GM18517 (cell line): ENCODE results near the gene MBD3.
"Not testable (repeated sequence)": the region's sequence is repeated elsewhere in the genome, so short reads cannot be mapped to it uniquely, and the experiment has no call there.

Experiments used
- ATAC-seq: cut with Tn5 transposase; IDR thresholded peaks from one replicate; pipeline ENCODE4 v1.9.1; 2021; ENCODE audit warnings: mild to moderate bottlenecking, moderate library complexity; ENCODE audit not compliant: unreplicated experiment

MBD3 gene

DNA sequence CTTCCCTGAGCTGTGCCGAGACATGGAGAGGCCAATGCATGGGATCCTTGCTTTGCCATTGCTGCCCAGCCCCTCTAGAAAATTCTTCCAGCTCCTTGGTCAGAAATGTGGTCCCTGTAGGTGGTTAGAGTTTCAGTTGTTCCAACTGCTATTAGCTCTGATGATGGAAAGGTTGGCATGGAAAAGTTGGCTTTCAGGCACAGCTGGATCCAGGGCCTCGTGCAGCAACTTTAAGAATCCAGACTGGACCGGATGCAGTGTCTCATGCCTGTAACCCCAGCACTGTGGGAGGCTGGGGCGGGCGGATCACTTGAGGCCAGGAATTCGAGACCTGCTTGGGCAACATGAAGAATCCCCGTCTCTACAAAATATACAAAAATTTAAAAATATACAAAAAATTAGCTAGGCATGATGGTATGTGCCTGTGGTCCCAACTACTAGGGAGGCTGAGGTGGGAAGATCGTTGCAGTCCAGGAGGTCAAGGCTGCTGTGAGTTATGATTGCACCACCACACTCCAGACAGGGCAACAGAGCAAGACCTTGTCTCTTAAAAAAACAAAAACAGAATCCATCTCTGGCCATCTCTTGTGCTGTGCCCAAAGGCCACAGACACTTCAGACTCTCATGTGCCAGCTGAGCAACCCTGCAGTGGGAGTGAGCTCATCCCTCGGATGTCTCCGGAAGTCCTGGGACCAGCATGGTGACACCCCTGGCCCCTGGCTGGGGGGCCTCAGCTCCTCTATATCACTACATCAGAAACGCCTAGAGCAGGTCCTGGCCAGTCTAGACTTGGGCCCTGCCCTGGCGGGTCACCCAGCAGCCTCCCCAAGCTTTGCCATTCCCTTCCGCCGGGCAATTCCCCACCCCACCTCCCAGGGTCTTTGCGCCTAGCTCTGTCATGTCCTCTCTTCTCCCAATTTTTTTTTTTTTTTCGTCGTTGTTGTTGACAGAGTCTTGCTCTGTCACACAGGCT lies 41.3 kb downstream of the MBD3 start:
- no peak for ATAC-seq

DNA sequence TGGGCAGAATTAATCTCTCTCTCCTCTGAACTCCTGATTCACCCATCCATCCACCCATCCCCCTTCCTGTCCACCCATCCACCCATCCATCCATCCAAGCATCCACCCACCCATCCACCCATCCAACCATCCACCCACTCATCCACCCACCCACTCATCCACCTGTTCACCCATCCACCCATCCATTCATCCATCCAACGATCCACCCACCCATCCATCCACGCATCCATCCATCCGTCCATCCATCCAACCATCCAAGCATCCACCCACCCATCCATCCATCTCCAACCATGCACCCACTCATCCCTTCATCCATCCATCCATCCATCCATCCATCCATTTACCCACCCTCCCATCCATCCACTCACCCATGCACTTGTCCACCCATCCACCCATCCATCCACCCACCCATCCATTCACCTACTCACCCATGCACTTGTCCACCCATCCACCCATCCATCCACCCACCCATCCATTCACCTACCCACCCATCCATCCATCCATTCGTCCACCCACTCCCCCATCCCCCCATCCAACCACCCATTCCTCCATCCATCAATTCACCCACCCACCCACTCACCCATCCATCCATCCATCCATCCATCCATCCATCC lies 43.2 kb downstream of the MBD3 start:
- no peak for ATAC-seq

DNA sequence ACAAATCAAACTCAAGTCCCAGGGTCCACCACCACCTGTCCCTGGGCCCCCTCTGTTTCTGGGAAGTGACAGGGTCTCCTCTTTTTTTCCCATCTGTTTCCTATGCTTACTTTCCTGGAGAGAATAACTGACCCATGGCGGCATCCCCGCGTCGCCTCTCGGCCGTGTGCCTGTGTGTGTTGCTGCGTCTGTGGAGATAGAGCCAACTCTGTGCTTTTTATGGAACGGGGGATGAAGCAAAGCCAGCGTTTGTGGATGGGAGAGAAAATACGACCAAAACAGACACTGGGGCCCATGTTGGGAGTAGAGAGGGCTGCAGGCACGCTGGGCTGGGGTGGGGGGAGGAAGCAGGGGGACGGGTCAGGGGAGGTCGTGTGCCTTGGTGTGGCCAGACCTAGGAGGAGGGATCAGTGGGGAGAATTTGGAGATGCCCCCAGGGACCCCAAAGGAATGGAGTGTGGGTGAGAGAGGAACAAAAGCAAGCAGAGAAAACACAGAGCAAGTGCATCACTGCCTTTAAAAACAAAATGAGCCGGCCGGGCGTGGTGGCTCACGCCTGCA lies 52.2 kb downstream of the MBD3 start:
- no peak for ATAC-seq

DNA sequence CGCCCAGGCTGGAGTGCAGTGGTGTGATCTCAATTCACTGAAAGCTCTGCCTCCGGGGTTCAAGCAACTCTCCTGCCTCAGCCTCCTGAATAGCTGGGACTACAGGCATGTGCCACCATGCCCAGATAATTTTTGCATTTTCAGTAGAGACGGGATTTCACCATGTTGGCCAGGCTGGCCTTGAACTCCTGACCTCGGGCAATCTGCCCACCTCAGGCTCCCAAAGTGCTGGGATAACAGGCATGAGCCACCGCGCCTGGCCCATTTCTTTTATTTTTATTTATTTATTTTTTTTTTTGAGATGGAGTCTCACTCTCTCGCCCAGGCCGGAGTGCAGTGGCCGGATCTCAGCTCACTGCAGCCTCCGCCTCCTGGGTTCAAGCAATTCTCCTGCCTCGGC lies 52.9 kb downstream of the MBD3 start:
- not testable (repeated sequence) for ATAC-seq

DNA sequence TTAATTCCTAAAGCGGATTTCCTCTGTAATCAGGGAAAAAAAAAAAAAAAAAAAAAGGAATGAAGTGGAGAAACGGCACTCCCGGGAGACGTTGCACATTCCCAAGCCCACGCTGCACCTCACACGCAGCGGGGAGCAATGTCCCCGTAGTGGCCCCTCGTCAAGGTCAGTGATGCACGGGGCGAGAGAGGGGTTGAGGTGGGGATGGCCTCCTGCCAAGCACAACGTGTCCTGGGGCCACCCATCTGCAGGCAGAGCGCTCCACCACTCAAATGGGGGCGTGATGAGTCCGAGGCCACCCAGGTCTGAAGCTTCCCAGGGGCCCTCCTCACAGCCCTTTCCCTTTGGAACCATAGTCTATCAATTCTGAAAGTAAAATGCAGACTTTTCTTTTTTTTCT lies 53.7 kb downstream of the MBD3 start:
- no peak for ATAC-seq

DNA sequence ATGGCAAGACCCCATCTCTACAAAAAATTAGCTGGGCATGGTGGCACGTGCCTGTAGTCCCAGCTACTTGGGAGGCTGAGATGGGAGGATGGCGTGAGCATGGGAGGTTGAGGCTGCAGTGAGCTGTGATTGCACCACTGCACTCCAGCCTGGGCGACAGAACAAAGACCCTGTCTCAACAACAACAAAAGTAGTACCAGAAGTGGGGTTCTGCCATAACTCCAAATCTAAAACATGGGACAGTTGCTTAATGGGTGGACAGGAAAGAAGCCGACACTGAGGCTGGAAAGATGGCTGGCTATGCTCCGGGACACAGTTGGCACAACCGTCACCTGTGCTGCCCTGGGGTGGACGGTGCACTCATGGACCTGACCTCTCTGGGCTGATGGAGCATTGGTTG lies 57.0 kb downstream of the MBD3 start:
- ATAC-seq: not testable (repeated sequence)

DNA sequence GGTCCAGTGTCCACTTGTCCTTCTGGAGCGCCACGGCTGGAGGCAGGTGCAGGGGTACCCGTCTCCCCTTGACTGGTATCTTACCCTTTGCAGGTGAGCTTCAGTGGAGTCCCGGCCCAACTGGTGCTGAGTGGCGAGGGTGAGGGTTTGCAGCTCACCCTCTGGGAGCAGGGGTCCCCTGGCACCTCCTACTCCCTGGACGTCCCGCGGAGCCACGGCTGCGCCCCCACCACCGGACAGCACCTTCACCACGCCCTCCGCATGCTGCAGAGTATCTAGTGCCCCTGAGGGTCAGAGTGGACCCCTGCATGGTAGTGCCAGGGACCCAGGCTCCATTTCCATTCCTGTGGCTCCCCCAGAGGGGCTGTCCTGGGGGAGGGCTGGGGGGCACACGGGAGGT lies 57.7 kb downstream of the MBD3 start:
- no peak for ATAC-seq

DNA sequence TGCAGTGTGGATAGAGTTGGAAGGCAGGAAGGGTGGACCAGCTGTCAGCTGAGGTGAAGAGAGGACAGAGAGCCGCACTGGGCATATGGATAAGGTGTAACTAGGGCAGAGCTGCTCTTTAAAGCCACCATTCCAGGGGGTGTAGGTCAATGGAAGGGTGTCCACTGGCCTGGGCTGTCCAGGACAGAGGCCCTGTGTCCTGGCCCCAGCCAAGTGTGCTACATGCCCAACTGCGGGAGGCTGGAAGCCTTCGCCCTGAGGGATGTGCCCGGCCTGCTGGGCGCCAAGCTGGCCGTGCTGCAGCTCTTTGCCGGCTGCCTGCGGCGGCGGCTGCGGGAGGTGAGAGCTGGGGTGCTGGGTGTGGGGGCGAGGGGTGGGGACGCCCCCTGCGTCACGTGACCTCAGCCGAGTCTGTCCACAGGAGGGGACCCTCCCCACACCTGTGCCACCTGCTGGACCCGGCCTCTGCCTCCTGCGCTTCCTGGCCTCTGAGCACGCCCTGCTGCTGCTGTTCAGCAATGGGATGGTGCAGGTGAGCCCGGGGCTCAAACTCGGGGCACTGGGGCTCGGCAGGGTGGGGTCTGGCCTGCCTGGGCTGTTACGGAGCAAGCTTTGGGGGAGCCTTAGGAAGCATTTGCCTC lies 59.0 kb downstream of the MBD3 start:
- no peak for ATAC-seq

DNA sequence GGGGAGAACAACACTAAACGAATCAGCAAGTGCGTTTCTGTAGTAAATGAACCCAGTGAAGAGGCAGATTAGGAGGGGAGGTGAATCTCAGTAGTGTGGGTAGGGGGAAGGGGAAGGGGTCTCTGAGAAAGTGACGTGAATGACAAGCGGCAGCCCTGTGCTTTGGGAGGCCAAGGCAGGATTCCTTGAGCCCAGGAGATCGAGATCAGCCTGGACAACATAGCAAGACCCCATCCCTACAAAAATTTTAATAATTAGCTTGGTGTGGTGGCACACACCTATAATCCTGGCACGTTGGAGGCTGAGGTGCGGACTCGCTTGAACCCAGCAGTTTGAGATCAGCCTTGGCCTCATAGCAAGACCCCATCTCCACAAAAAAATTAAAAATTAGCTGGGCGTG lies 60.7 kb downstream of the MBD3 start:
- ATAC-seq: no peak

DNA sequence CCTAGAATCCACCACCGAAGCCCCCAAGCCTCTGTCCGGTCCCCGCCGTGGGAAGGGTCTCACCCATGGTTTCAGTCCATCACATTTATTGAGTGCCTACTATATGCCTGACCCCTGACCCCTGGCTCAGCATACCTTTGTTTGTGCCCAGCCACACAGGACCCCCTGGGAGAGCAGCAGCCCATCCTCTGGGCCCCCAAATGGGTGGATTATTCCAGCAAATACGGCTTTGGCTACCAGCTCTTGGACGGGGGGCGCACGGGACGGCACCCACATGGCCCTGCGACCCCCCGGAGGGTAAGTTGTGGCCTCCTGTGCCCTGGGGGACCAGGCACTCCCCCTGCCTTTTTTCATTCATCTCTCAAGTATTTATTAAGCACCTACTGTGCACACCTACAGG lies 61.1 kb downstream of the MBD3 start:
- ATAC-seq: no peak

DNA sequence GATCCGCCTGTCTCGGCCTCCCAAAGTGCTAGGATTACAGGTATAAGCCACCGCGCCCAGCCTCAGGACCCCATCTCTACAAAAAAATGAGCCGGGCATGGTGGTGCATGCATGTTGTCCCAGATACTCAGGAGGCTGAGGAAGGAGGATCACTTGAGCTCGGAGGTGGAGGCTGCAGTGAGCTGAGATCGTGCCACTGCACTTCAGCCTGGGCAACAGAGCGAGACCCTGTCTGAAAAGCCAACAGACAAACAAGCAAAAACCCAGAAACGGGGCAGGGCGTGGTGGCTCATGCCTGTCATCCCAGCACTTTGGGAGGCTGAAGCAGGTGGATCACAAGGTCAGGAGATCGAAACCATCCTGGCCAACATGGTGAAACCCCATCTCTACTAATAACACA lies 61.8 kb downstream of the MBD3 start:
- not testable (repeated sequence) for ATAC-seq

DNA sequence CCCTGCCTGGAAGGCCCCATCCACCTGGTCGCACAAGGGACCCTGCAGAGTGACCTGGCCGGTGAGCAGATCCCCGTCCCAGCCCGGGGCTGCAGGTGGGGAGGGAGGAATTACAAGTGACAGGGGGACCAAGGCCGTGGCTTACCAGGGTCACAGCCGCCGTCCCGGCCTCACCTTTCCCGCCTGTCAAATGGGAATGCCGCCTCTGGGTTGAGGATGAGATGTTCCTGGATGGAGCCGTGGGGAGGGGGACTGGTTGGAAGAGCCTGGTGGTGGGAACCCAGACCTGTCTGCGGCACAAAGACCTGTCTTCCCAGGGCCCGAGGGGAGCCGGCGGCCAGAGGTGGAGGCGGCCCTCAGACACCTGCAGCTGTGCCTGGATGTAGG lies 63.2 kb downstream of the MBD3 start:
- ATAC-seq: no peak

DNA sequence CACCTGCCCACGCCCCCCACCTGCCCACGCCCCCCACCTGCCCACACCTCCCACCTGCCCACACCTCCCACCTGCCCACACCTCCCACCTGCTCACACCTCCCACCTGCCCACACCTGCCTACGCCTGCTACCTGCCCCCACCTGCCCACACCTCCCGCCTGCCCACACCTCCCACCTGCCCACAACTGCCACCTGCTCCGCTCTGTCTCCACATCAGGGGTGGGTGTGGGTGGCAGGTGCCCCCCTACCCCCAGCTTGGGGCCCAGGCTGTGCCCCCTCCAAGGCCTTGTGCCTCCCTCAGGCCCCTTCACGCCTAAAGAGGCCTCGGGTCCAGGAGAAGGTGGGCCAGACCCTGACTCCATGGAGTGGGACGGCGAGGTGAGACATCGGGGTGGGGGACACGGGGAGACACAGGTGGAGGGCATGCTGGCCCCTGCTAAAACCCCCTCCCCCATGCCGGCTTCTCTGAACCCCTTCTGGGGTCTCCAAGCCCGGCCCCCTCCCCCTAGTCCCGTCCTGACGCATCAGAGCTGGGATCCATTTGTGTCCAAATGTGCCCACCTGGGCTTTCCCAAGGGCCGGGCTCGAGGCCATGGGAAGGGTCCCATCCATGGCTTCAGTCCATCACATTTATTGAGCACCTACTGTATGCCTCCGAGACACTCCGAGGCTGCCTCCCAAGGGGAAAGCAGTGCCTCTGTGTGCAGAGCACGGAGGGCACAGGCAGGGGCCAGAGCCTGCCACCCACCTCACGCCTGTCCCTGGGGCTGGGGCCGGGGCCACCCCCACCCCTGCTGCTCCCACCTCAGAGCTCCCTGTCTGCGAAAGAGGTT lies 63.9 kb downstream of the MBD3 start:
- no peak for ATAC-seq

DNA sequence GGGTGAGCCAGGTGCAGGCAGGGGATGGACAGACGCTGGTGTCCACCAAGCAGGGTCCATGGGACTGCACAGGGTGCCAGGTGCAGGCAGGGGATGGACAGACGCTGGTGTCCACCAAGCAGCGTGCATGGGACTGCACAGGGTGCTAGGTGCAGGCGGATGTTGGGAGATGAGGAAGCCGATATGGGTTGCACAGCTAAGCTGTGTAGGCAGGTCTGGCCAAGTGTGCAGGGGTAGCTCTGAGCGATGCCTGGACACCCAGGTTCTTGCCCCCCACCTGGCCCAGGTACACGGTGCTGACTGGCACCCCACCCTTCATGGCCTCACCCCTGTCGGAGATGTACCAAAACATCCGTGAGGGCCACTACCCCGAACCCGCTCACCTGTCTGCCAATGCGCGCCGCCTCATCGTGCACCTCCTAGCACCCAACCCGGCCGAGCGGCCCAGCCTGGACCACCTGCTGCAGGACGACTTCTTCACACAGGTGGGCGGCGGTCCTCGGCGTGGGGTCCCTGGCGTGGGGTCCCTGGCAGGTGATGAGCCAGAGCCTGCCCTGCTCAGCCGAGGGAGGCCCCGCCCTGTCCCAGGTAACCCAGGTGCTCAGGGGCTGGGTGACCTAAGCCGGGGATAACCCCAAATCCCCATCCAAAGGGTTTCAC lies 64.9 kb downstream of the MBD3 start:
- no peak for ATAC-seq

DNA sequence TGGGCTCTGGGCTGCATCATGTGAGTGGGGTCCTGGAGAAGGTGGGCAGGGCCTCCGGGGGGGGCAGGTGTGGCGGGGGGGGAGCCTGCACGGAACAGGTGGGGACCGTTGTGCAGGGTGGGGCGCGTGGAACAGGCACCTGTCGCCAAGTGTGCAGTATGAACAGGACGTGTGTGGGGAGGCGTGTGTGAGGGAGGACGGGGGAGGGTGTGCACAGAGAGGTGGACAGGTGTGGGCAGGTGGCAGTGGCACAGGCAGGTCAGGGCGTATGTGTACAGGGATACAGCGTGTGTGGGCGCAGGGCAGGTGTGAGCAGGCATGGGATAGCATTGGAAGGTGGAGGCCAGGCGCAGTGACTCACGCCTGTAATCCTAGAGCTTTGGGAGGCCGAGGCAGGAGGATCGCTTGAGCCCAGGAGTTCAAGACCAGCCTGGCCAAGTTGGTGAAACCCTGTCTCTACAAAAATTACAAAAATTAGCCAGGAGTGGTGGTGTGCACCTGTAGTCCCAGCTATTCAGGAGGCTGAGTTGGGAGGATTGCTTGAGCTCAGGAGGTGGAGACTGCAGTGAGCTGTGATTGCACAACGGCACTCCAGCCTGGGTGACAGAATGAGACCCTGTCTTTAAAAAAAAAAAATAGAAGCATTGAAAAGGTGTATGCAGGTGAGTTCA lies 65.6 kb downstream of the MBD3 start:
- no peak for ATAC-seq

DNA sequence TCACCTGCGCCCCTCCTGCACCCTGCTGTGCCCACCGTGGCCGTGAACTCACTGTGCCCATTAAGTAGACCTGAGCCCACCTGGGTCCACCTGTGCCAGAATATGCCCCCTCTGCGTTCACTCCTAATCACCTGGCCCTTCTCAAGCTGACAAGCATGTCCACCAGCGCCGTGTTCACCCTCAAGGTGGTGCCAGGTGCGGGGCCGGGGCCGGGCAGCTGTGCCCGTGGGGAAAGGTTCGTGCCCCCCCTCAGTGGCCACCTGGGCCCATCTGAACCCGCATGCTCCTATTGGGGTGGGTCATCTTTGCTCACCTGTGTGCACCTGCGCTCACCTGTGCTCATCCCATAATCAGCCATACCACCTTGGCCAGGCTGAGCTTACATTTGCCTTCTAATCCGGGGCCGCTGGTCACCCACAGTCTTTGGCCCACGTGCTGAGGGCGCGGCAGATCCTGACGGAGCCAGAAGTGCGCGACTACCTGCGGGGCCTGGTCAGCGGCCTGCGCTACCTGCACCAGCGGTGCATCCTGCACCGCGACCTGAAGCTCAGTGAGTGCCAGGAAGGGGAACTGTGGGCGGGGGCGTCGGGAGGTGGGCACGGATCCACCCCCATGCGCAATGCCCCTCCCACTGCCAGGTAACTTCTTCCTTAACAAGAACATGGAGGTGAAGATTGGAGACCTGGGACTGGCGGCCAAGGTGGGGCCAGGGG lies 66.4 kb downstream of the MBD3 start:
- ATAC-seq: no peak

DNA sequence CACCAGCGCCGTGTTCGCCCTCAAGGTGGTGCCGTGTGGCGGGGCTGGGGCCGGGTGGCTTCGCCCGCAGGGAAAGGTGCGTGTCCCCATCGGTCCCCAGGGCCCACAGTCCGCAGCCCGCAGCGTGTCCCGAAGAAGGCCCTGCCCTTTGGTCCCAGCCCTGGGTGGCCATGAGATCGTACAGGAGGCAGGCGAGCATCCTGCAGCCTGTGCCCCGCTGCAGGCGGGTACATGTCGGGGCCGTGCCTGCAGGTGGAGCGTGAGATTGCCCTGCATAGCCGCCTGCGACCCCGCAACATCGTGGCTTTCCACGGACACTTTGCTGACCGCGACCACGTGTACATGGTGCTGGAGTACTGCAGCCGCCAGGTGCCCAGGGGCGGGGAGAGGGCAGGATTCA lies 67.3 kb downstream of the MBD3 start:
- ATAC-seq: no peak

DNA sequence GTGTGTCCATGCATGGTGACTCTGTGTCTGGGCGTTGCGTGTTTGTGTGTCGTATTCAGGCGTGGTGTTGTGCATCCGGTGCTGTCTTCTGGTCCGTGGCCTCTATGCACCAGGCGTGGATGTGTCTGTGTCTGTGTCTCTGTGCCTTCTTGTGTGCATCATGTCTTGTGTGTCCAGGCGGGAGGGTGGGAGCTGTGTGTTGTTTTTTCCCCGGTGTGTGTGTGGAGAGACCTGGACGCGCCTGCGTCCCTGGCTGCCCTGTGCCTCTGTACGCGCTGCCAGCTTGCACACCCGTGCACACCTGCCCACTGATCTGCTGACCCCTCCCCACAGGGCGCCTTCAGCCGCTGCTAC lies 67.7 kb downstream of the MBD3 start:
- no peak for ATAC-seq

DNA sequence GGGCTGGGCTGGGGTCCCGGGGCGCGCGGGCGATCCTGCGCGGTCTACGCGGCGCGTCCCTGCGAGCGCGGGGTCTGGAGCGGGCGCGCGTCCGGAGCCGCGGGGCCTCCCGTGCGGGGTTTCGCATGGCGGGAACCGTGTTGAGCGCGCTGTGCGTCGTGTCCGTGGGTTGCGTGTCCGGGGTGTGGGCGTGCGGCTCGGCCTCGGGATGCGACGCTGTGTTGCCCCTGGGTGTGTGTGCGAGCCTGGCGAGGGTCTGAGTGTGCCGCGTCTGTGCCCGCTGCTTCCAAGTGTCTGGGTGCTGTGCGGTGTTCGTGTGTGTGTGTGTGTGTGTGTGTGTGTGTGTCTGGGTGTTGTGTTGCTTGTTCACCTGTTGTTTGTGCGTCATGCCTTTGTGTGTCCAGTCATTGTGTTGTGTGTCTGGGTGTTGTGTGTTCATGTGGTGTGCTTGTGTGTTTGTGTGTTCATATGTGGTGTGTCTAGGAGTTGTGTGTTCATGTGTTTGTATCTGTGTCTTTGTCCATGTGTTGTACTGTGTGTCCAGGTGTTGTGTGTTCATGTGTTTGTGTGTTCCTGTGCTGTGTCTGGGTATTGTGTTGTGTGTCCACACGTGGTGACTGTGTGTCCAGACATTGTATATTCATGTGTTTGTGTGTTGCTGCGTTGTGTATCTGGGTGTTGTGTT lies 68.2 kb downstream of the MBD3 start:
- ATAC-seq: no peak
